SK-N-SH treated with all-trans-retinoic acid at 6 μM for 48 hours (cell line): ENCODE data around the gene MSLN.

Source experiments
- ATAC-seq: fragments of 200-7000 bp; cut with Tn5 transposase; 3 replicates; pipeline ENCODE4 v1.9.1; 2020; ENCODE audit warnings: mild to moderate bottlenecking, moderate library complexity
- ARNTL ChIP-seq: fragments of 450-650 bp; formaldehyde crosslinking; IDR thresholded peaks from 2 replicates; pipeline ENCODE4 v1.5.0; 2020; ENCODE audit warnings: low read depth, mild to moderate bottlenecking, moderate library complexity, borderline replicate concordance
- BACH2 ChIP-seq: fragments of 250-450 bp; sonication (Bioruptor Pico); IDR thresholded peaks from 2 replicates; pipeline ENCODE4 v1.9.0; 2021; ENCODE audit warnings: mild to moderate bottlenecking, borderline replicate concordance
- CSDC2 ChIP-seq: fragments of 250-450 bp; sonication (Bioruptor Pico); IDR thresholded peaks from 2 replicates; pipeline ENCODE4 v1.5.0; 2020; ENCODE audit warnings: mild to moderate bottlenecking, moderate library complexity
- ESRRG ChIP-seq: fragments of 250-450 bp; sonication (Bioruptor Pico); IDR thresholded peaks from 2 replicates; pipeline ENCODE4 v1.6.1; 2021; ENCODE audit warnings: mild to moderate bottlenecking
- ISL1 ChIP-seq: fragments of 250-450 bp; sonication (Bioruptor Pico); IDR thresholded peaks from 2 replicates; pipeline ENCODE4 v2.1.2; 2022; ENCODE audit warnings: mild to moderate bottlenecking, moderate library complexity
- OSR1 ChIP-seq: fragments of 250-450 bp; sonication (Bioruptor Pico); IDR thresholded peaks from 2 replicates; pipeline ENCODE4 v1.8.0; 2022; ENCODE audit warnings: moderate library complexity, mild to moderate bottlenecking, inconsistent platforms
- PPARA ChIP-seq: fragments of 250-450 bp; sonication (Bioruptor Pico); IDR thresholded peaks from 2 replicates; pipeline ENCODE4 v1.5.0; 2020; ENCODE audit warnings: mild to moderate bottlenecking, borderline replicate concordance
- TCF4 ChIP-seq: fragments of 250-450 bp; sonication (Bioruptor Pico); IDR thresholded peaks from 2 replicates; pipeline ENCODE4 v1.8.0; 2021; ENCODE audit warnings: mild to moderate bottlenecking, moderate library complexity, borderline replicate concordance
- TOX ChIP-seq: fragments of 250-450 bp; sonication (Bioruptor Pico); IDR thresholded peaks from 2 replicates; pipeline ENCODE4 v1.8.0; 2021; ENCODE audit warnings: mild to moderate bottlenecking, moderate library complexity, borderline replicate concordance
- ZC3H10 ChIP-seq: fragments of 250-450 bp; sonication (Bioruptor Pico); IDR thresholded peaks from 2 replicates; pipeline ENCODE4 v1.5.1; 2021; ENCODE audit warnings: mild to moderate bottlenecking, moderate library complexity
- ZFP3 ChIP-seq: fragments of 250-450 bp; sonication (Bioruptor Pico); IDR thresholded peaks from 2 replicates; pipeline ENCODE4 v1.5.0; 2020; ENCODE audit warnings: mild to moderate bottlenecking, moderate library complexity
- ZFP30 ChIP-seq: fragments of 450-650 bp; formaldehyde crosslinking; IDR thresholded peaks from 2 replicates; pipeline ENCODE4 v1.5.0; 2022; ENCODE audit warnings: mild to moderate bottlenecking, moderate library complexity
- ZNF565 ChIP-seq: fragments of 450-650 bp; formaldehyde crosslinking; conservative IDR thresholded peaks from 2 replicates; pipeline ENCODE4 v1.5.0; 2020; ENCODE audit warnings: low read depth, mild to moderate bottlenecking, moderate library complexity
- ZNF70 ChIP-seq: fragments of 450-650 bp; formaldehyde crosslinking; IDR thresholded peaks from 2 replicates; pipeline ENCODE4 v1.5.0; 2020; ENCODE audit warnings: mild to moderate bottlenecking, moderate library complexity
- ZNF8 ChIP-seq: fragments of 450-650 bp; formaldehyde crosslinking; IDR thresholded peaks from 2 replicates; pipeline ENCODE4 v1.5.0; 2020; ENCODE audit warnings: mild to moderate bottlenecking, moderate library complexity
- TF ChIP-seq, protein P1 (sequence below): fragments of 250-450 bp; sonication (Bioruptor Pico); IDR thresholded peaks from 2 replicates; pipeline ENCODE4 v1.5.1; 2021; ENCODE audit warnings: mild to moderate bottlenecking, moderate library complexity
- TF ChIP-seq, protein P2 (sequence below): fragments of 250-450 bp; sonication (Bioruptor Pico); IDR thresholded peaks from 2 replicates; pipeline ENCODE4 v1.5.1; 2020; ENCODE audit warnings: low read depth, mild to moderate bottlenecking, moderate library complexity
- TF ChIP-seq, protein P3 (sequence below): fragments of 250-450 bp; sonication (Bioruptor Pico); IDR thresholded peaks from 2 replicates; pipeline ENCODE4 v1.5.0; 2020; ENCODE audit warnings: mild to moderate bottlenecking, moderate library complexity
- TF ChIP-seq, protein P4 (sequence below): fragments of 250-450 bp; sonication (Bioruptor Pico); IDR thresholded peaks from 2 replicates; pipeline ENCODE4 v1.8.0; 2020; ENCODE audit warnings: mild to moderate bottlenecking, moderate library complexity, borderline replicate concordance

MSLN gene

DNA sequence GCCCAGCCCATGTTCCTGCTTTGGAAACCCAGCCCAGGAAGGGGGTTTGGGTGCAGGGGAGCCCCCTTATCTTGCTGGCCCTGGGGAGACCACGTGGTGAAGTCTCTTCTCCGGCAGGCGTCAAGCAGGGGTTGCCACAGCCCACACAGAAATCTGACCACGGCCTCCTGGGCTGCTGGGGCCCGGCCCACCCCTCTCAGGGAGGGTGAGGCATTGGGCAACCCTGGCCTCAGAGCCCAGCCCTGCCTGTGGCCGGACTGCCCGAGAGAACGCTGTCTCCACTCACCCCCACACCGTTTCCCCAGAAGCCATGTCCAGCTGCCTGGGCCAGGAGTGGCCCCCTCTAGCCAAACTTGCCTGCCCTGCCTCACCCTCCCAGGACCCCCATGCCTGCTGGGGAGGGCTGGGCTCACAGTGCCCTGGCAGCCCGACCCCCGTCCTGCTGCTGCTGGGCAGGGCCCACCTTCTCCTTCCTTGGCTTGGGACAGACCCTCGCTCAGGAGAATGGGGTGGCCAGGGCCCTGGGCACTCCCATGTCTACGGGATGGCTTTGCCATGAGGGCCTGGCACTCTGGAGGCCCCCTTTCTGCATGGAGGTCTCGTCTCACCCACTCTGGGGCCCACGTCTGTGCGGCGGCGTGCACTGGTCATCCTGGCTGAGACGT is 20.9 kb downstream of the MSLN start (continued):
- TF ChIP-seq BACH2 = no peak
- no peak for TF ChIP-seq ISL1 (CRISPR knock-in tag)
- no peak for TF ChIP-seq TOX (CRISPR knock-in tag)

DNA sequence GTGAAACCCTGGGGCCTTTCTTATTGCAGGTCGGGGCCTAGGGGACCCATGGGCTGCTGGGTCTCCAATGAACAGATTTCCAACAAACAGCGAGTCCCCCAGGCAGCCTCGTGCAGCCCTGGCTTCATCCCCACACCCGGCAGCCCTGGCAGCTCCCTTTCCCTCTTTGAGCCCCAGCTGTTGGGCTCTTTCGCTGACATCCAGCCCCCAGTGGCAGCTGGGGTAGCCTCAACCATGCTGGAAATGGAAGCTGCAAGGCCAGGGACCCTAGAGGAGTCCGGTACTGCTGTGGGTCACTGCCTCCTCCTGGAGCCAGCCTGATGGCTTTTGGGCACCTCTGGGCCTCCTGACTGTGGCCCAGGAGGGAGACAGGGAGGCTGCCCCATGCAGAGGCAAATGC is 21.7 kb downstream of the MSLN start:
- ATAC-seq = no peak; the same call in 2 of the 3 replicates

DNA sequence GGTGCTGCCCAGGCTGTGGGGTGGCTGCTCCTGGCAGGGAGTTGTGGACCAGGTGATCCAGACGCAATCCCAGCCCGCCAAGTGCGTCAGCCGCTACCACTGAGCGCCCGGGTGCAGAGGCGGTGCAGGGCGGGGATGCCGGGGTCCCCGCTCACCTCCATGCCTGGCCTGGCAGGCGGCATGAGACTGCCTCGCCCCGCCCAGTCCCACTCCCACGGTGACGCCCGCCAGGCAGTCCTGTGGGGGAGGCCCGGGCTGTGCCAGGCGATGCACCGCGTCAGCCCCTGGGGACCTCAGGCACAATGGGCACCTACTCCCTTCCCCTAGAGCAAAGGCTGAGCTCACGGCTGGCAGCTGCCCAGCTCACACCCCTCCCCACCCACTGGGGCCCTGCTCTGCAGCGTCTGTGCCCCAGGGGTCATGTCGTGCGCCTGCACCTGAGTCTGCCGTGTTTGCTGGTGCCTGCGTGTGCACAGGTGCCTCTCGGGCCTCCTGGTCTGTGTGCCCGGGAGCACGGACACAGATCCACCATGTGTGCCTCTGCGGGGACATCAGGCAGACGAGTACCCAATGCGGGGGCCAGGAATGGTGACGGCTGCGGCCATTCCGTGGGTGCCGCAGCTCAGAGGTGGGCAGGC is 22.4 kb downstream of the MSLN start:
- TF ChIP-seq, protein P1, sequence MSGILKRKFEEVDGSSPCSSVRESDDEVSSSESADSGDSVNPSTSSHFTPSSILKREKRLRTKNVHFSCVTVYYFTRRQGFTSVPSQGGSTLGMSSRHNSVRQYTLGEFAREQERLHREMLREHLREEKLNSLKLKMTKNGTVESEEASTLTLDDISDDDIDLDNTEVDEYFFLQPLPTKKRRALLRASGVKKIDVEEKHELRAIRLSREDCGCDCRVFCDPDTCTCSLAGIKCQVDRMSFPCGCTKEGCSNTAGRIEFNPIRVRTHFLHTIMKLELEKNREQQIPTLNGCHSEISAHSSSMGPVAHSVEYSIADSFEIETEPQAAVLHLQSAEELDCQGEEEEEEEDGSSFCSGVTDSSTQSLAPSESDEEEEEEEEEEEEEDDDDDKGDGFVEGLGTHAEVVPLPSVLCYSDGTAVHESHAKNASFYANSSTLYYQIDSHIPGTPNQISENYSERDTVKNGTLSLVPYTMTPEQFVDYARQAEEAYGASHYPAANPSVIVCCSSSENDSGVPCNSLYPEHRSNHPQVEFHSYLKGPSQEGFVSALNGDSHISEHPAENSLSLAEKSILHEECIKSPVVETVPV (CRISPR knock-in tag) = no peak
- TF ChIP-seq TOX (CRISPR knock-in tag) (no peak), ESRRG (CRISPR knock-in tag) (no peak), CSDC2 (CRISPR knock-in tag) (no peak), ISL1 (CRISPR knock-in tag) (no peak), OSR1 (CRISPR knock-in tag) (no peak), TCF4 (no peak), BACH2 (no peak), ARNTL (no peak), ZNF565 (CRISPR knock-in tag) (no peak), ZFP3 (CRISPR knock-in tag) (no peak), ZFP30 (CRISPR knock-in tag) (no peak)
- TF ChIP-seq, protein P2, sequence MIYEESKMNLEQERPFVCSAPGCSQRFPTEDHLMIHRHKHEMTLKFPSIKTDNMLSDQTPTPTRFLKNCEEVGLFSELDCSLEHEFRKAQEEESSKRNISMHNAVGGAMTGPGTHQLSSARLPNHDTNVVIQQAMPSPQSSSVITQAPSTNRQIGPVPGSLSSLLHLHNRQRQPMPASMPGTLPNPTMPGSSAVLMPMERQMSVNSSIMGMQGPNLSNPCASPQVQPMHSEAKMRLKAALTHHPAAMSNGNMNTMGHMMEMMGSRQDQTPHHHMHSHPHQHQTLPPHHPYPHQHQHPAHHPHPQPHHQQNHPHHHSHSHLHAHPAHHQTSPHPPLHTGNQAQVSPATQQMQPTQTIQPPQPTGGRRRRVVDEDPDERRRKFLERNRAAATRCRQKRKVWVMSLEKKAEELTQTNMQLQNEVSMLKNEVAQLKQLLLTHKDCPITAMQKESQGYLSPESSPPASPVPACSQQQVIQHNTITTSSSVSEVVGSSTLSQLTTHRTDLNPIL (CRISPR knock-in tag) = no peak
- peak; percentile 10 for ATAC-seq

More for the DNA sequence above, 21.7 kb downstream of the MSLN start:
- no peak for TF ChIP-seq ZNF565 (CRISPR knock-in tag)
- no peak for TF ChIP-seq ZNF8 (CRISPR knock-in tag)
- TF ChIP-seq OSR1 (CRISPR knock-in tag) = no peak
- TF ChIP-seq ZFP3 (CRISPR knock-in tag) = no peak
- TF ChIP-seq ZC3H10 (CRISPR knock-in tag) = no peak
- TF ChIP-seq ZNF70 = no peak
- TF ChIP-seq ZFP30 (CRISPR knock-in tag) = no peak
- TF ChIP-seq, protein P2 (CRISPR knock-in tag) = no peak
- TF ChIP-seq BACH2 = no peak
- TF ChIP-seq, protein P3, sequence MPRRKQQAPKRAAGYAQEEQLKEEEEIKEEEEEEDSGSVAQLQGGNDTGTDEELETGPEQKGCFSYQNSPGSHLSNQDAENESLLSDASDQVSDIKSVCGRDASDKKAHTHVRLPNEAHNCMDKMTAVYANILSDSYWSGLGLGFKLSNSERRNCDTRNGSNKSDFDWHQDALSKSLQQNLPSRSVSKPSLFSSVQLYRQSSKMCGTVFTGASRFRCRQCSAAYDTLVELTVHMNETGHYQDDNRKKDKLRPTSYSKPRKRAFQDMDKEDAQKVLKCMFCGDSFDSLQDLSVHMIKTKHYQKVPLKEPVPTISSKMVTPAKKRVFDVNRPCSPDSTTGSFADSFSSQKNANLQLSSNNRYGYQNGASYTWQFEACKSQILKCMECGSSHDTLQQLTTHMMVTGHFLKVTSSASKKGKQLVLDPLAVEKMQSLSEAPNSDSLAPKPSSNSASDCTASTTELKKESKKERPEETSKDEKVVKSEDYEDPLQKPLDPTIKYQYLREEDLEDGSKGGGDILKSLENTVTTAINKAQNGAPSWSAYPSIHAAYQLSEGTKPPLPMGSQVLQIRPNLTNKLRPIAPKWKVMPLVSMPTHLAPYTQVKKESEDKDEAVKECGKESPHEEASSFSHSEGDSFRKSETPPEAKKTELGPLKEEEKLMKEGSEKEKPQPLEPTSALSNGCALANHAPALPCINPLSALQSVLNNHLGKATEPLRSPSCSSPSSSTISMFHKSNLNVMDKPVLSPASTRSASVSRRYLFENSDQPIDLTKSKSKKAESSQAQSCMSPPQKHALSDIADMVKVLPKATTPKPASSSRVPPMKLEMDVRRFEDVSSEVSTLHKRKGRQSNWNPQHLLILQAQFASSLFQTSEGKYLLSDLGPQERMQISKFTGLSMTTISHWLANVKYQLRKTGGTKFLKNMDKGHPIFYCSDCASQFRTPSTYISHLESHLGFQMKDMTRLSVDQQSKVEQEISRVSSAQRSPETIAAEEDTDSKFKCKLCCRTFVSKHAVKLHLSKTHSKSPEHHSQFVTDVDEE = no peak
- TF ChIP-seq CSDC2 (CRISPR knock-in tag) = no peak
- TF ChIP-seq, protein P1 (CRISPR knock-in tag) = no peak
- TF ChIP-seq, protein P4, sequence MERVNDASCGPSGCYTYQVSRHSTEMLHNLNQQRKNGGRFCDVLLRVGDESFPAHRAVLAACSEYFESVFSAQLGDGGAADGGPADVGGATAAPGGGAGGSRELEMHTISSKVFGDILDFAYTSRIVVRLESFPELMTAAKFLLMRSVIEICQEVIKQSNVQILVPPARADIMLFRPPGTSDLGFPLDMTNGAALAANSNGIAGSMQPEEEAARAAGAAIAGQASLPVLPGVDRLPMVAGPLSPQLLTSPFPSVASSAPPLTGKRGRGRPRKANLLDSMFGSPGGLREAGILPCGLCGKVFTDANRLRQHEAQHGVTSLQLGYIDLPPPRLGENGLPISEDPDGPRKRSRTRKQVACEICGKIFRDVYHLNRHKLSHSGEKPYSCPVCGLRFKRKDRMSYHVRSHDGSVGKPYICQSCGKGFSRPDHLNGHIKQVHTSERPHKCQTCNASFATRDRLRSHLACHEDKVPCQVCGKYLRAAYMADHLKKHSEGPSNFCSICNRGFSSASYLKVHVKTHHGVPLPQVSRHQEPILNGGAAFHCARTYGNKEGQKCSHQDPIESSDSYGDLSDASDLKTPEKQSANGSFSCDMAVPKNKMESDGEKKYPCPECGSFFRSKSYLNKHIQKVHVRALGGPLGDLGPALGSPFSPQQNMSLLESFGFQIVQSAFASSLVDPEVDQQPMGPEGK (CRISPR knock-in tag) = no peak
- no peak for TF ChIP-seq TCF4
- no peak for TF ChIP-seq TOX (CRISPR knock-in tag)
- no peak for TF ChIP-seq ARNTL
- no peak for TF ChIP-seq PPARA (CRISPR knock-in tag)
- TF ChIP-seq ESRRG (CRISPR knock-in tag) = no peak
